Caco-2 (cell line): ENCODE data around the gene GALNT1. TPM values are rescaled to one million over a fixed set of nuclear protein-coding genes. Genes with fewer than 3 reads are reported as not detected.

ENCODE experiments used
- BruUV-seq: library from RNA; stranded (reverse); fragments of 400-500 nt; replicated peaks from 2 replicates; lab custom pipeline; 2021; lab: Mats Ljungman, UMichigan
- CTCF ChIA-PET: fragments of 300-600 bp; sonication (Branson Sonifier 250); formaldehyde crosslinking; loops from one replicate; lab custom pipeline; 2022; ENCODE audit warnings: antibody characterized with exemption; lab: Charles Lee
- POLR2A ChIA-PET: fragments of 300-600 bp; sonication (Branson Sonifier 250); formaldehyde crosslinking; loops from one replicate; lab custom pipeline; 2022; ENCODE audit warnings: antibody characterized with exemption; lab: Charles Lee
- DNase-seq, 2 experiments: peaks; one replicate each; pipeline versions ENCODE4 v3.0.0 to v3.0.0-alpha.2; 2020 to 2022
- H3K27me3 ChIP-seq: replicated peaks from 2 replicates; pipeline ENCODE4 v1.6.0; 2011; ENCODE audit warnings: low read length; ENCODE audit not compliant: control insufficient read depth, insufficient read depth
- H3K36me3 ChIP-seq: 2 replicates; pipeline ENCODE4 v1.5.1; 2011; ENCODE audit warnings: low read length; ENCODE audit not compliant: control insufficient read depth, insufficient read depth
- H3K4me1 ChIP-seq: fragments of 250-450 bp; sonication (Bioruptor Pico); 2 replicates; pipeline ENCODE4 v1.5.1; 2020; ENCODE audit warnings: mild to moderate bottlenecking
- H3K4me3 ChIP-seq: 2 replicates; pipeline ENCODE4 v1.5.1; 2011; ENCODE audit warnings: low read depth, mild to moderate bottlenecking, control low read depth, low read length
- H3K9me3 ChIP-seq: fragments of 250-450 bp; sonication (Bioruptor Pico); 2 replicates; pipeline ENCODE4 v1.5.1; 2020; ENCODE audit warnings: mild to moderate bottlenecking, moderate library complexity
- H3K27ac Mint-ChIP-seq: one replicate; pipeline ENCODE4 v1.8.0; 2022; ENCODE audit warnings: mixed read lengths; ENCODE audit not compliant: unreplicated experiment
- H3K27me3 Mint-ChIP-seq: one replicate; pipeline ENCODE4 v1.8.0; 2022; ENCODE audit warnings: mixed read lengths; ENCODE audit not compliant: insufficient read depth, unreplicated experiment
- H3K36me3 Mint-ChIP-seq: one replicate; pipeline ENCODE4 v1.8.0; 2022; ENCODE audit warnings: mild to moderate bottlenecking, mixed read lengths; ENCODE audit not compliant: insufficient read depth, unreplicated experiment
- H3K4me1 Mint-ChIP-seq: one replicate; pipeline ENCODE4 v1.8.0; 2022; ENCODE audit warnings: low read depth, mixed read lengths; ENCODE audit not compliant: unreplicated experiment
- H3K4me3 Mint-ChIP-seq: one replicate; pipeline ENCODE4 v1.8.0; 2022; ENCODE audit warnings: mild to moderate bottlenecking, moderate library complexity, mixed read lengths; ENCODE audit not compliant: unreplicated experiment
- H3K9me3 Mint-ChIP-seq: one replicate; pipeline ENCODE4 v1.8.0; 2022; ENCODE audit warnings: mixed read lengths; ENCODE audit not compliant: unreplicated experiment
- intact Hi-C: fragments of 100-400 bp; cut with micrococcal nuclease; formaldehyde crosslinking; loops from one replicate; pipeline ENCODE4 v1.10.0; 2022; ENCODE audit not compliant: unreplicated experiment
- total RNA-seq: library from RNA; stranded (reverse); gene quantifications from 2 replicates; pipeline ENCODE4 v1.2.3, GENCODE V29; 2022
- TF ChIP-seq, protein P1 (sequence below), 2 experiments: fragments of 200-600 bp in 1 of 2; IDR thresholded peaks; 1 replicate in 1 of 2; 2 replicates in 1 of 2; pipeline versions ENCODE4 v1.5.1 to v1.8.0; 2011 to 2022; ENCODE audit warnings: antibody characterized with exemption in 1 of 2, control low read depth in 1 of 2, inconsistent platforms in 1 of 2, low read depth in 1 of 2, low read length in 1 of 2, mild to moderate bottlenecking in 1 of 2, moderate library complexity in 1 of 2; ENCODE audit not compliant: insufficient read depth in 1 of 2, severe bottlenecking in 1 of 2, unreplicated experiment in 1 of 2

Gene GALNT1
- total RNA-seq, 1 experiment from 2014 or later: 53.6 TPM

DNA sequence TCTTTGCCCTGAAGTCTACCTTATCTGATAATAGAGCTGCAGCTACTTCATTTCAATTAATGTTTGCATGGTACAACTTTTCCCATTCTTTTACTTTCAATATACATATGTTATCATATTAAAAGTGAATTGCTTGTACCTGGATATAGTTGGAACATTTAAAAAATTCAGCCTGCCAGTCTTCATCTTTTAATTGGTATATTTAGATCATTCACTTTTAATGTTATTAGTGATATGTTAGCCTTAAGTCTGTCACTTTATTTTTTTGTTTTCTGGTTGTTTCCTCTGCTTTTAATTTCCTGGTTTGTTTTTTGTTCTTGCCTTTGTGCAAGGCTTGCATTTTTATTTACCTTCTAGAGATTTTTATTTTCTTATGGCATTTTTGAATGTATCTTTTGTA, 158.2 kb downstream of the GALNT1 start:
- DNase-seq: no peak
- POLR2A ChIA-PET: no interaction called here
- BruUV-seq: no TSS peak
- CTCF ChIA-PET: no interaction called here
- no peaks in the 10 kb centered on the region for H3K36me3 Mint-ChIP-seq
- Histone ChIP-seq H3K36me3 (no peaks in the 10 kb centered on the region), H3K9me3 (no peaks in the 10 kb centered on the region), H3K27me3 (no peaks in the 10 kb centered on the region), H3K4me3 (no peak overlapping the region), H3K4me1 (no peaks in the 10 kb centered on the region)
- H3K4me1 Mint-ChIP-seq: no peaks in the 10 kb centered on the region
- no peaks in the 10 kb centered on the region for H3K9me3 Mint-ChIP-seq
- no peaks in the 10 kb centered on the region for H3K27me3 Mint-ChIP-seq
- intact Hi-C loops: no loop called here
- H3K27ac Mint-ChIP-seq: no peak overlapping the region
- no peak overlapping the region for H3K4me3 Mint-ChIP-seq
- TF ChIP-seq, protein P1, sequence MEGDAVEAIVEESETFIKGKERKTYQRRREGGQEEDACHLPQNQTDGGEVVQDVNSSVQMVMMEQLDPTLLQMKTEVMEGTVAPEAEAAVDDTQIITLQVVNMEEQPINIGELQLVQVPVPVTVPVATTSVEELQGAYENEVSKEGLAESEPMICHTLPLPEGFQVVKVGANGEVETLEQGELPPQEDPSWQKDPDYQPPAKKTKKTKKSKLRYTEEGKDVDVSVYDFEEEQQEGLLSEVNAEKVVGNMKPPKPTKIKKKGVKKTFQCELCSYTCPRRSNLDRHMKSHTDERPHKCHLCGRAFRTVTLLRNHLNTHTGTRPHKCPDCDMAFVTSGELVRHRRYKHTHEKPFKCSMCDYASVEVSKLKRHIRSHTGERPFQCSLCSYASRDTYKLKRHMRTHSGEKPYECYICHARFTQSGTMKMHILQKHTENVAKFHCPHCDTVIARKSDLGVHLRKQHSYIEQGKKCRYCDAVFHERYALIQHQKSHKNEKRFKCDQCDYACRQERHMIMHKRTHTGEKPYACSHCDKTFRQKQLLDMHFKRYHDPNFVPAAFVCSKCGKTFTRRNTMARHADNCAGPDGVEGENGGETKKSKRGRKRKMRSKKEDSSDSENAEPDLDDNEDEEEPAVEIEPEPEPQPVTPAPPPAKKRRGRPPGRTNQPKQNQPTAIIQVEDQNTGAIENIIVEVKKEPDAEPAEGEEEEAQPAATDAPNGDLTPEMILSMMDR (IDR thresholded peaks at IDR 0.05; ENCODE audit: insufficient read depth in 1 of 2, low read depth in 1 of 2, low read length in 1 of 2, severe bottlenecking in 1 of 2, unreplicated experiment in 1 of 2): no peak

DNA sequence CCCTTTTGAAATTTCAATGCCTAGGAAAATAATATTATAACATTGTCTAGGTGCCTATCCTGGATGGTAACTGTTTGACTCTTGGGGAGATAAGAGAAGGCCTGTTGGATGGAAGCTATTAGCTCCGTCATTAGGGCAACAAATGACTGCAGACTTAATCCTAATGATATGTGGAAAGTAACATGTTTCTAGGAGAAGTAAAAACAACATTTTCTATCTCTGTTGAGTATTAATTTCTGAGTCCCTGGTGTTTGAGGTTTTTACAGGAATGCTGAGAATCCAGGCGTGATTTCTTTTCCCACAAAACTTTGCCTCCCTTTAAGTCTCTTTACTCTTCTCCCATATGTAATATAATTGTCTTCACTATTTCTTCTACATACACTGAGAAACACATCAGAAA, 159.1 kb downstream of the GALNT1 start:
- H3K36me3 Mint-ChIP-seq: no peaks in the 10 kb centered on the region
- BruUV-seq: no TSS peak
- CTCF ChIA-PET: no interaction called here

DNA sequence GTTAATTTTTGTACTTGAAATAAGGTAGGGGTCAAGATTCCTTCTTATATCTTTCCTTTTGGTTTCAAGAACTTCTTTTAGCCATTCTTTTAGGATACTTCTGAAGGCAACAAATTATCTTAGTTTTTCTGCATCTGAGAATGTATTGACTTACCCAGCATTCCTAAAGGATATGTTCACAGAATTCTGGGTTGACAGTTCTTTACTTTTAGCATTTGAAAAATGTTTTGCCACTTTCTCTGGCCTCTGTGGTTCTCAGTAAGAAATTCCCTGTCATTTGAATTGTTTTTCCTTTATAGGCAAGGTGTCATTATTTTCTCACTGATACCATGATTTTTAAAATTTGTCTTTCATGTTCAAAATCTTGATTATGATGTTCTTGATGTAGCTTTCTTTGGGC, 162.4 kb downstream of the GALNT1 start:
- H3K4me1 Mint-ChIP-seq: no peaks in the 10 kb centered on the region
- no peaks in the 10 kb centered on the region for H3K36me3 Mint-ChIP-seq
- BruUV-seq: no TSS peak
- H3K9me3 ChIP-seq: no peaks in the 10 kb centered on the region
- no peaks in the 10 kb centered on the region for H3K27me3 Mint-ChIP-seq
- no peak overlapping the region for H3K4me3 Mint-ChIP-seq
- TF ChIP-seq, protein P1 (IDR thresholded peaks at IDR 0.05; ENCODE audit: insufficient read depth in 1 of 2, low read depth in 1 of 2, low read length in 1 of 2, severe bottlenecking in 1 of 2, unreplicated experiment in 1 of 2): no peak
- H3K27me3 ChIP-seq: no peaks in the 10 kb centered on the region
- DNase-seq: no peak
- CTCF ChIA-PET: no interaction called here
- peaks cover 10% of the 10 kb centered on the region for H3K9me3 Mint-ChIP-seq
- H3K4me1 ChIP-seq: no peaks in the 10 kb centered on the region
- H3K27ac Mint-ChIP-seq: no peak overlapping the region
- intact Hi-C loops: no loop called here
- H3K36me3 ChIP-seq: no peaks in the 10 kb centered on the region
- POLR2A ChIA-PET: no interaction called here
- no peak overlapping the region for H3K4me3 ChIP-seq

More for the DNA sequence above, 159.1 kb downstream of the GALNT1 start:
- Histone ChIP-seq H3K9me3 (no peaks in the 10 kb centered on the region), H3K4me3 (no peak overlapping the region), H3K27me3 (no peaks in the 10 kb centered on the region), H3K36me3 (no peaks in the 10 kb centered on the region), H3K4me1 (no peaks in the 10 kb centered on the region)
- TF ChIP-seq, protein P1 (IDR thresholded peaks at IDR 0.05; ENCODE audit: insufficient read depth in 1 of 2, low read depth in 1 of 2, low read length in 1 of 2, severe bottlenecking in 1 of 2, unreplicated experiment in 1 of 2): no peak
- H3K27ac Mint-ChIP-seq: no peak overlapping the region
- POLR2A ChIA-PET: no interaction called here
- H3K4me1 Mint-ChIP-seq: no peaks in the 10 kb centered on the region
- intact Hi-C loops: no loop called here
- no peak overlapping the region for H3K4me3 Mint-ChIP-seq
- DNase-seq: no peak
- no peaks in the 10 kb centered on the region for H3K27me3 Mint-ChIP-seq
- peaks cover 5% of the 10 kb centered on the region for H3K9me3 Mint-ChIP-seq
